ENCODE data around the gene PROC.
A peak's percentile ranks its signal among the peaks of the same experiment; 100 is the strongest.
"Not testable (repeated sequence)": the region's sequence is repeated elsewhere in the genome, so short reads cannot be mapped to it uniquely, and the experiment has no call there.

The PROC gene

DNA sequence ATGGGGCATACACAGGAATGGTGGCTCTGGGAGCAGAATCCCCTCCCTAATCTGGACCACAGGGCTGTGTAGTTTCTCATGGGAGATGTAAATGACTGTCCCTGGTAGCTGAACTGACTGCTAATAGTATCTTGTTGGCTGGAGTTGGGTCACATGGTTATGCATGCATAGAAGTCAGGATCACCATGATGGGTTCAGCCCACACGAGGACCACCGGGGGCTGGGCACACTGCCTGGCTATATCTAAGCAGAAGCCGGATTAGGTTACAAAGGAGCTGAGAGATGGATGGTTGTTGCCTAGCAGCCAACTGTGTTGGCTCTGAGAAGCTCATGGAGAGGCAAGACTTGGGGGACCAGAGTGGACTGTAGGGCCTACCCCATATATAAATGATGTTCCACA lies 23.7 kb upstream of the PROC start:
- no peak for DNase-seq (ENCODE audit: low spot score)

DNA sequence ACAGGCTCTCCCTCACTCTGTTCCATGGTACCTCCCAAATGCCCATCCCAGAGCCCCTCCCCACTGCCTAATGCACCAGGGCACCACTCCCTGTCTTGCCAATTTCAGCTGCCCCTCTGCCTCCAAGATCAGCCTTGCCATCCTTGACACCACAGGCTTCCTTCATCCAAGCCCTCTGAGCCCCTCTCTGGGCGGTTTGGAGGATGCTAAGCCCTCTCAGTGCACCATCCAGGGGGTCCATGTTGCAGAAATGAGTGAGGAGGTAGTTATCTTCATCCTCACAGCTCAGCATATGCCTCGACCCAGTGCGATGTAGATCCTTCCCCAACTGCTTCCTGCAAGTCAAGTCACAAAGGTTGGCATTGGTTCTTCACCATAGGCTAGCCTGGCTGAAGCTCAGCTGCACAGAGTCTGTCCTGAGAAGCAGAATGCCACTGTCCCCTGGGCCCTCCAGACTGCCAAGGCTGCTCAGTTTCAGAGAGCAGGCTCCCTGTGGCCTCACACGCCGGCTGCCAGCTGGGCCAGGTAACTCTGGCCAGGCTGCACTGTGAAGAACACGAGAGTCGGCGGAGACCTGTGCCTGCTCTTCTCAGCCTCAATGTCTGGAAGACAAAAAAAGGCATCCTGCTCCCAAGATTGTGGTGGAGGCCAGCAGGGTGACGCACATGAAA lies 20.5 kb upstream of the PROC start:
- no peak for DNase-seq (ENCODE audit: low spot score)

DNA sequence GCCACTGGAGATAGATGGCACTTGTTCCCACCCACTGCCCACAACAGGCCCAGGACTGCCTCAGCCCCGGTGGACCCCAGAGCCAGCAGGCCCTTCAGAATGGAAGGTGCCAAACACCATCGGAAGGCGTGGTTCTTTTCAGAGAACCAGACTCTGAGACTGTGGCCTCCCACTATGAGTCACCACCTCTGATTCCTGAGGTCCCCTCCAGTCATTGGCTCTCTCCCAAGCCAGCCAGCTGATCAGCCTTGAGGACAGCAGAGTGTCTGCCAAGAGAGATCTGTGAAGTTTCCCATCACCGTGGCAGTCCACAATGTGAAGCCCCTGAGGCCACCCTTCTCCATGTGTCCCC lies 20.0 kb upstream of the PROC start:
- peak; percentile 60 for DNase-seq (ENCODE audit: low spot score)

DNA sequence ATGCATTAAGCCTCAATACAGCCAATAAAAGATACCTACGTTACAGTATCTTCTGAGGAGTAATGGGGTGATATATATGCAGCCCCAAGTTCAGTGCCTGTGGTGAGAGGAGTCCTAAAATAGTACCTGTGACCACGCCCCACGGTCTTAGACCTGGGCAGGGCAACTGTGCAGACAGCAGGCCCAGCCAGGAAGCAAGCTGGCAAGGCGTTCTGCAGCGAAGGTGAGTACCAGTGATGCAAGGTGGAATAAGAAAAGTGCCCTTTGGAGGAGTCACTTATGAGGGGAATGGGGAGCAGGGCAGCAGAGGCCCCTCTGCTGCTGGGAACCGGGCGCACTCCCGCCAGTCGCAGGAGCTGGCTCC lies 17.7 kb upstream of the PROC start:
- no peak for DNase-seq (ENCODE audit: low spot score)

DNA sequence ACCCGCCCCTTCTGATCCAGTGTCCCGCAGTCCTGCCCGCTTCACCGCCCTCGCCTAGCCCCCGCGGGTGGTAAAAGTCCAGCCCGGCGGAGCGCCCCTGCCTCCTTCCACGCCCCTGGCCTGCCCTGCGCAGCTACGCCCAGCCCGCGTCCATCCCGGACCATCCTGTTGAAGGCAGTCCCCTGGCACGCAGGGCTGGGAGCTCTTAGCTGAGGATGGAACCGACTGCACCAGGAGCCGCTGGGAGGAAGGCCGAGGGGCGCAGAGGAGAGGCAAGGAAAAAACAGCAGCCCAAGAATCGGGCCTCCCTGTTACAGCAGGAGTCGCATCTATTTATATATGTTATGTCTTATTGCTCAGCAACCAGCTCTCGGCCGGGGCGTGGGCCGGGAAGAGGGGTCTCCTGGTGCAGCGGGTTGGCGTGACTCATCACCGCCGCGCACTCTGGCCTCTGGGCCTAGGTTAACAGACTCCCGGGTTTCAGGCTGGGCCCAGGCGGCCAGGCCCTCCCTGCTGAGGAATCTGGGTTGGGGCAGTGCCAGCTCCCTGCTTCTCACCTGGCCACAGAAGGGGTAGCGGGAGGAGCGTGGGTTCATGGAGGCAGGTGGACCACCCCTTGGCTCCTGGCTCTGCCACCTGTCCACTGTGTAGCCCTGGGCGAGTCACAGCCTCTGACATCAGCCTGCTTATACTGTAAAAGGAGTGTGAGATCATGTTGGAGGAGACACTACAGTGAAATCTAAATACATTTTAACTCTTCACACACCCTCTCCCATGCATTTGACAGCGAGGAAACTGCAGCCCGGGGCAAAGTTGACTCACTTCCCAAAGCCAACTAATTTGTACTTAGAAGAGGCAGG lies 17.1 kb upstream of the PROC start:
- DNase-seq (ENCODE audit: low spot score) = no peak

DNA sequence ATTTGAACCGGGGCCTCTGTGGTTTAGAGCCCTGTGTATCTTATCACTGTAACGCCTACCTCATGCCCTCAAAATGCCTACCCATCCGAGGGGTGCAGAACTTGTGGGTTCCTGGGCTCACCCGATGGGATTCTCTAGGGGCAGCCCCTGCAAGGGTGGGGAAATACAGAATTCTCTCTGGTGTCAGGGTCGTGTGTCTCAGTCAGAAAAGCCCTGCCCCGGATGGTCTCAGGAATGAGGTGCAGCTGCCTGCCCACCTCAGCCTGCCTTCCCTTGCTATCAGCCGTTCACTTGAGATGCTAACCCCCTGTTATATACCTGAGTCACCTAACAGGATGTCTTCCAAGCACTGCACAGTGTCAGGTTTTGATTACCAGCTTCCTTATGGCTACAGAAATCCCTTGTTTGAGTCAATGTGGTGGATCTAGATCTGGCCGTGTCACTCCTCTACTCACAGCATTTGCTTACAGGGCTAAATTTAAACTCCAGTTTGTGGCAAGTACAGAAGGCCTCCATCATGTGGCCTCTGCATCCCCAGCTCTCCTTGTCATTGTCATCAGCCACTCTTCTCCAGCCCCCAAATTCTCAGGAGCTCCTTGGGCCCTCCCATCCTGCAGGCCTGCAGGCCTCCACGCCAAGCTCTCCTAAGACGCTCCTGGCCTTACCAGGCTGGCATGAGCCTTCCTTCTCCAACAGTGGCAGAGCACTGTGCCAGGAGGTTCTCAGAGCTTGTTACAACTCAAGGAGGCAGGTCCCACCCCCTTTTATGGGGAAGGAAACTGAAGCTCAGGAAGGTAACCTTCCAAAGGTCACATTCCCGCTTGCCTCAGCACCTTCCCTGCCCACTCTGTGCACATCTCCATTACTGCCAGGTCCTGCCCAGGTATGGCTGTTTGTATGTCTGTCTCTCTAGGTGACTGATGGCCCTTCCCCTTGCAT lies 16.2 kb upstream of the PROC start:
- DNase-seq (ENCODE audit: low spot score) = no peak

DNA sequence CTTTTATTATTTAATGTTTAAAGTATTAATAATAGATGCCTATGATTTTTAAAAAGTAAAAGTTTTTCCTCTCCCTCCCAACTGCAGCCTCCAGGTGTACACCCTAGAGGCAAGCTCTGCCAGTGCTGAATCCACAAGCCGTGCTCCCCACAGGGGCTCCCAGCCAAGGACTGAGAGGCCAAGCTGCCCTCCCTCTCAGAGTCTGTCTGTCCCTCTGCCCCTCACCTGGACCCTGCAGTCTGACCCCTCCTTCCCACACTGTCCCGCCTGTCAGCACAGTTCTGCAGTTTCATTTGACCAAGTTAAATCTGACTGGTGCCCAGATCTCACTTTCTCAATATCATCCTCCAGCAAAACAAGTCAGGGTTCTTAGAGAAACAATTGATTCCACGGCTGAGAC lies 14.8 kb upstream of the PROC start:
- DNase-seq (ENCODE audit: low spot score) = no peak

DNA sequence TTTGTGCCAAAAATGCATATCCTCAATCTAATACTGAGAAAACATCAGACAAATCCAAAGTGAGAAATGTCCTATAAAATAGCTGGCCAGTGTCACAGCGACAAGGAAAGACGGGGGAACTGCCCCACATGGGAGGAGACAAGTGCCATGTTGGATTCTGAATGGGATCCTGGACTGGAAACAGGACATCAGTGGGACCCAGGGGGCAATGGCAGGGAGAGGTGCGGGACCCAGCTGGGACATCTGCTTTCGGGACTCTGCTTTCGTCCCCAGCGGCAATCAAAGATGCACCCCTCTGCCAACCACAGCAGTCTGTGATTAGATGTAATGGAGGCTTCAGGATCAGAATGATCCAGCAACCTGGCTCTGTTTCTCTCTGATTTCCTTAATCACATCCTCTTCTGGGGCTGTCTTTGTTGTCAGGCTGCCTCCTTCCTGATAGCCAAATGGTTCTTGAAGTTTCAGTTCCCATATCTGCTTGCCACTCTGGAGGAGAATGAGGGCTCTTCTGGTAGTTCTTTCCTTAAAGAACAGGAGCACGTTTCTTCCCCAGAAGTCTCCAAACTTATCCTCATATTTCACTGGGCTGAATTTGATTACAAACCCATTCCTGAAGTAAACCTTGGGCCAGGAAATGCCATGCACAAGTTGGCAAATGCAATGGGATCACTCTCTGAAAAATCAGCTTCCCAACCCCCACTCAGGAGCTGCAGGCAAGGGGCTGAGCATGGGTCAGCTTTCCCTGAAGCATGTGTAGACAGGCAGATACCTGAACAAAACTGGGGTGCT lies 13.6 kb upstream of the PROC start:
- DNase-seq (ENCODE audit: low spot score) = no peak

DNA sequence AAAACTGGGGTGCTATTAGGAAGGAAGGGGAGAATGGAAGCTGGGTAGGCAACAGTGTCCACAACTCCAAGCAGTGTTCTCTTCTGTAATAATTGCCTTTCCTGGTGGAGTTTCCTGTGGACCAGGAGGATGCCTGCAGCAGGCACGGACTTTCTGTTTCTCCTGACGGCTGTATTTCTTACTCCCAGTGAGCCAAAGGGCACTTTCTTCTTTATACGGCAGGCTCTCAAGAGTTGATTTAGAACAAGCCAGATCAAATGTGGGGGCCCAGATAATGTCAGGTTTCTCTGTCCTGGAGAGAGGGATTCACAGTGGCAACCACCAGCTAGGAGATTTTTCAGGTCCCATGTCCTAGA lies 13.0 kb upstream of the PROC start:
- DNase-seq (ENCODE audit: low spot score) = no peak

DNA sequence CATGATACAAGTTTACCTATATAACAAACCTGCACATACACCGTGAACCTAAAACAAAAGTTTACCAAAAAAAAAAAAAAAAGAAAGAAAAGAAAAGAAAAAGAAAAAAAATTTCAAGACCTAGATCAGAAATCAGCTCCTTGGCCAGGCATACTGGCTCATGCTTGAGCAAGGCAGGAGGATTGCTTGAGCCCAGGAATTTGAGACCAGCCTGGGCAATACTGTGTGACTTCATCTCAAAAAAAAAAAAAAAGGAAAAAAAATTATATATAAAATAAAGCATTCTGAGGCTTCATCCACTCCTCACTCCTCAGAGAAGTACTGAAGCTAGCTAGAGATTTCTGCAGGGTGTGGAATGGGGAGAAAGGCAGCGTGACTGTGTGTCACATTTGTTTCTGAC lies 11.8 kb upstream of the PROC start:
- DNase-seq (ENCODE audit: low spot score) = no peak

DNA sequence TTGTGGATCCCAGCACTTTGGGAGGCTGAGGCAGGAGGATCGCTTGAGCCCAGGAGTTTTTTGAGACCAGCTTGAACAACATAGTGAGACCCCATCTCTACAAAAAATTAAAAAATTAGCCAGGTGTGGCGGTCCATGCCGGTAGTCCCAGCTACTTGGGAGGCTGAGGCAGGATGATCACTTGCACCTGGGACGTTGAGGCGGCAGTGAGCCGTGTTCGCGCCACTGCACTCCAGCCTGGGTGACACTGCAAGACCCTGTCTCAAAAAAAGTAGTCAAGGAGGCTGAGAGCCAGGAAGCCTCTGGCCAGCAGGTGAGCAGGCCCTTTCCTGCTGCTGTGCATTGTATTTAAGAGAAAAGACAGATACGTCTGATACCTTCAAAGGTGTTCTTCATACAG lies 11.1 kb upstream of the PROC start:
- no peak for DNase-seq (ENCODE audit: low spot score)

DNA sequence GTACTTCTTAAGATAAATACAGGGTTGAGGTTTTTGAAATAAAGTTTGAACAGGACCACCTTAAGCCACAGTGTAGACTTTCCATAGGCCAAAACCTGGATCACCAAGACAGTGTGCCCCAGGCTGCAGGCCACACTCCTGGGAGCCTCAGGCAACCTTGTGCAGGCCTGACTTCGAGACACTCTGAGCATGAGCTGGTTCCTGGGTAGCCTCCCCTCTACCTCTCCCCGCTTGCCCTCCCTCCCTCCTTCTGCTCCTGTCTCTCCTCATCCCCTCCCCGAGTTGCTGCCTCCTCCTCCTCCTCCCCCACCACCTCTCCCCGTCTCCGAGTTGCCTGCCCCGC lies 10.6 kb upstream of the PROC start:
- no peak for DNase-seq (ENCODE audit: low spot score)

DNA sequence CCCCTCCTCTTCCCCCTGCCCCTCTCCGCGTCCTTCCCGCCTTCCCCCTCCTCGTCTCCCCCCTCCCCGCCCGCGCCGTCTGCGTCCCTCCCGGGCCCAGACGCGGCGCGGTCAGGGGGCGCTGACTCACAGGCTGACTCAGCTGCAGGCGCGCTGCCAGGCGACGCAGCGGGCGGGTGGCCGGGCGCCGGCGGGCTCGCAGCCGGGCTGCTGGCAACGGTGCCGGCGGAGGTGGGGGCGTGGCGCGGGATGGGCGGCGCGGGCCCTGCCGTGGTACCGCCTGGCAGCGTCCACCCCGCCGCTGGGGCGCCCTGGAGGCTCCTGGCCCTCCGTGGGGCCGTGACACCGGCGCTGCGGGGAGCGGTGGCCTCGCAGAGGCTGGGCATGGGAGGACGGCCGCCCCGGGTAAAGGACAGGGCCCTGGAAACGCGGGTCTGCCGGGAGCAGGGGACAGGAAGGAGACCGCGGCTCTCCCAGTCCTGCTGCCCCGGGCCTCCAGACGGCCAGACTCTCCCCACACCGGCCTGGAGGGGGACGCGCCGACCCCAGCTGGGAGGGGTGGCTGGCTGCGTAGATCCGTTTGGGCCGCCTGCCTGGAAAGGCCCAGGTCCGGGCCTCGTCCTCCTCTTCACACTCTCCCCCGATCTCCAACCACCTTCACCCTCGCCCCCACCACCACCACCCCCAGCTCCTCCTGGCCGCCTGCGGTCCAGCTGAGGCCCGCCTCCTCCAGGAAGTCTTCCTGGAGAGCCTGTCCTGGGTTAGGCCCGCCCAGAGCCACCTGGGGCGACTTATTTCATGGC lies 10.0 kb upstream of the PROC start:
- DNase-seq (ENCODE audit: low spot score) = peak; percentile 94

DNA sequence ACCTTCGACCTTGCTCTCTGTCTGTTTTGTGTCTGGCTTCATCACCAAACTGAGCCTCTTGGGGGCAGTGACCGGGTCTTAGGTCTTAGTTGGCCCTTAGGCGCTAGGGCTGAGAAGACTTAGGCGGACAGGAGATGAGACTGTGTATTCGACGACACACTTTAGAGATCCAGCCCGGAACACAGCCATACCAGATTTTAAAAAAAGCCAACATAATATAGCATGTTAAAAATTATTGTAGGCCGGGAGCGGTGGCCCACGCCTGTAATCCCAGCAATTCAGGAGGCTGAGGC lies 9.5 kb upstream of the PROC start:
- DNase-seq (ENCODE audit: low spot score) = no peak

DNA sequence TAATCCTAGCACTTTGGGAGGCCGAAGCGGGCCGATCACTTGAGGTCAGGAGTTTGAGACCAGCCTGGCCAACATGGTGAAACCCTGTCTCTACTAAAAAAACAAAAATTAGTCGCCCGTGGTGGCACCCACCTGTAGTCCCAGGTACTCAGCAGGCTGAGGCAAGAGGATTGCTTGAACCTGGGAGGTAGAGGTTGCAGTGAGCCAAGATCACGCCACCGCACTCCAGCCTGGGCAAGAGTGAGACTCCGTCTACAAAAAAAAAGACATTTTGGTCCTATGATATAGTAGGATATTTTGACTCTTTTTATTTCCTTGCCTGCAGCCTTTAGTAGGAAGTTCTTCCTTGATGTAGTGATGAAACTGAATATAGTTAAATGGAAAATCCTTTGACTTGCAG lies 8.5 kb upstream of the PROC start:
- not testable (repeated sequence) for DNase-seq (ENCODE audit: low spot score)

DNA sequence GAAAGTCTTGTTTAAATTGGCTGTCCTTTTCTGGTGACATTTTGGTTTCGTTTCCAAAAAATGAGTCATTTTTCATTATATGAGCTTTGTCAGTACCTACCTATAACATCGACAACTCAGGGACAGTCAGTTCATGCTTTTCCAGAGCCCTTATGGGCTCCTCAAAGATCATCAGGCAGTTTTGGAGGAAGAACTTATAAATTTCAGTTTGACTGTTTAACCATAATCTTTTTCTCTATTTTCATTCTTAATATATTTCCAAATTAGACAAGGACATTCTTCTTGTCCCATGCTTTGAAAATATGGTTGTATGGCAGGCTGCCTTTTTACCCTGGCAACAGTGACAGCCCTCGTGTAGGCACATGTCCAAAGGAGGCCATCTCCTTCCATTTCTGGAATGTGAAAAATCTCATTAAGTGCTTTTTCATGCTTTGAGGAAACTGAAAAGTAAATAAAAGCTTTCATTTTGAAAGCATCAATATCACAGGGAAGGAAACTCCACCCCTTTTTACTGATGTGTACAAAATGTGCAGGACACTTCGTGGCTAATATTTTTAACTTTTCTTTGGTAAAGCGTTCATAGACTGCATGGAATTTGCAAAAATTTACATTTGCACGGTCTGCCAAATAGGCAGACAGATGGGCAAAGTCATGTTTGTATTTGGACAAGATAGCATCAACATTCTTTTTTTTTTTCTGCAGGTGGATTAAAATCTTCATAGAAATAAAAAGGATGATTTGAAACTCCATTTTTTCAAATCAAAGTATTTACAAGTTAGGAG lies 7.2 kb upstream of the PROC start:
- DNase-seq (ENCODE audit: low spot score) = peak; percentile 39

DNA sequence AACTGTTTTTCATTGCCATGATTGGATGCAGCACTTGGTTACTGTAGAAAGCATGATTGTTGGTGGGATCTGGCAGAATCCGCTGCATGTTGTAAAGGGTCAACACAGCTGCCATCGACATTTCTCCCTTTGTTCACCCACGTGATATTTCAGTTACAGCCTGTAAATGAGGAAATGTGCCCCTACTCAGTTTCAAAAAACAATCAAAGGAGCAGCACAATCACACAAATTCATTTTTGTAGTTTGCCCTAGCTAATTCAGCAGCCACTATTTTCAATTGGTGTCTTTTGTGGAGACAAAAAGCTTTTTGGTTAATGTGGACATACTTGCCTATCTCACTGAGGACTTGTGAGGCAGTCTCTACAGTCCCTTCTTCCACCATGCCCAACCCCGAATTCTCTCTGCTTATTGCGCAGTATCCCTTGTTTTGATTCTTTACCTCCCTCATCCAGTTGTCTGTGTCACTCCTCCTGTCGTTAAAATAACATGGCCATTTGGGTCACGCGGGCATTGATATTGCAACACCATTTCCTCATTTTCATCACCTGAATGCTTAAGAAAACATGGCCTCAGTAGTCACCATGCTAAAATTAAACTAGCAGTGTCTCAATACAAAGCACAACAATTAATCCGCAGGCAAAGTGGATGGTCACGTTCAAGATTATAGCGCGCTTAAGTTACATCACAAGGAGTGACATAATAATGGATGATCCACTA lies 6.4 kb upstream of the PROC start:
- no peak for DNase-seq (ENCODE audit: low spot score)

DNA sequence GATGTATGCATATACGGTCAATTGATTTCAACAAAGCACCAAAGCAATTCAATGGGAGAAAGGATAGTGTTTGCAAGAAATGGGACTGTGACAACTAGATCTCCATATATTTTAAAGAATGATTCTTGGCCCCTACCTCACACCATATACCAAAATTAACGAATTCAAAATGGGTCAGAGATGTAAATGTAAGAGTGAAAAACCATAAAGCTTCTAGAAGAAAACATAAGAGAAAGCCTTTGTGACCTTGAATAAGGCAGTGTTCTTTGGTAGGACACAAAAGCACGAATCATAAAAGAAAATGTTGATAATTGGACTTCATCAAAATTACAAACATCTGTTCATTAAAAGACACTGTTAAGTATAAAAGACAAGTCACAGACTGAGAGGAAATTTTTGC lies 5.0 kb upstream of the PROC start:
- DNase-seq (ENCODE audit: low spot score) = no peak

DNA sequence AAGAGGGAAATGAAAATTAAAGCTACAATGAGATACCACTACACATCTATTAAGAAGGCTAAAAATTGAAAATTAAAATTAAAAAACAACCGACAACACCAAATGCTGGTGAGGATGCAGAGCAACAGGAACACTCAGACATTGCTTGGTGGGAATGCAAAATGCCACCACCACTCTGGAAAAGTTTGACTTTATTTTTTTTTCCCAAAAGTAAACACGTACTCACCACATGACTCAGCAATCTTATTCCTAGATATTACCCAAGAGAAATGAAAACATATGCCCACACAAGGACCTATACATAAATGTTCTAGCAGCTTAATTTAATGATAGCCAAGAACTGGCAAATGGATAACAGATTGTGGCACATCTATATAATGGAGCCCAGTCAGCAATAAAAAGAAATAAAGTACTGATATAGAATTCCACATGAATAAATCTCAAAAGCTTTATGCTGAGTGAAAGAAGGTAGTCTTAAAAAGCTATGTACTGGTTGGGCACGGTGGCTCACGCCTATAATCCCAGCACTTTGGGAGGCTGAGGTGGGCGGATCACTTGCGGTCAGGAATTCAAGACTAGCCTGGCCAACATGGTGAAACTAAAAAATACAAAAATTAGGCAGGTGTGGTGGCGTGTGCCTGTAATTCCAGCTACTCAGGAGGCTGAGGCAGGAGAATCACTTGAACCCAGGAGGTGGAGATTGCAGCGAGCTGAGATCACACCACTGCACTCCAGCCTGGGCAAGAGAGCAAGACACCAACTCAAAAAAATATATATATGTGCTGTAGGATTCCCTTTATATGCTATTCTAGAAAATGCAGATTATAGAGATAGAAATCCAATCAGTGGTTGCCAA lies 4.2 kb upstream of the PROC start:
- no peak for DNase-seq (ENCODE audit: low spot score)
